Heart left ventricle (tissue), 16 donors: ENCODE results near the gene RING1. TPM values are rescaled to one million over a fixed set of nuclear protein-coding genes. Genes with fewer than 3 reads are reported as not detected.
"Not testable (repeated sequence)": the region's sequence is repeated elsewhere in the genome, so short reads cannot be mapped to it uniquely, and the experiment has no call there.

Experiments
- ATAC-seq, 4 donors: fragments of 200-7000 bp; cut with Tn5 transposase; one replicate each; pipeline ENCODE4 v1.9.1; 2020 to 2022; ENCODE audit warnings: moderate library complexity in 4 of 4, mild to moderate bottlenecking in 3 of 4, moderate number of reproducible peaks in 1 of 4
- DNase-seq, 5 donors: peaks; one replicate each; pipeline ENCODE4 v3.0.0-alpha.2; 2020
- H3K27ac ChIP-seq, 12 donors: fragments of 200-600 bp; sonication (generic) in 4 of 12; one replicate each; pipeline versions ENCODE4 v1.5.0 to v1.8.0; 2016 to 2022; ENCODE audit warnings: mild to moderate bottlenecking in 2 of 12
- H3K27me3 ChIP-seq, 9 donors: fragments of 200-600 bp; sonication (generic) in 2 of 9; one replicate each; pipeline versions ENCODE4 v1.5.1 to v1.8.0; 2016 to 2022; ENCODE audit warnings: mild to moderate bottlenecking in 3 of 9
- H3K36me3 ChIP-seq, 9 donors: fragments of 200-600 bp; sonication (generic) in 2 of 9; one replicate each; pipeline versions ENCODE4 v1.5.0 to v1.8.0; 2018 to 2022; ENCODE audit warnings: mild to moderate bottlenecking in 2 of 9
- H3K4me1 ChIP-seq, 12 donors: fragments of 200-600 bp; sonication (generic) in 4 of 12; one replicate each; pipeline versions ENCODE4 v1.5.0 to v1.8.0; 2016 to 2022; ENCODE audit warnings: mild to moderate bottlenecking in 3 of 12
- H3K4me3 ChIP-seq, 12 donors: fragments of 200-600 bp; sonication (generic) in 4 of 12; one replicate each; pipeline versions ENCODE4 v1.5.0 to v1.8.0; 2017 to 2022; ENCODE audit warnings: mild to moderate bottlenecking in 9 of 12, moderate library complexity in 4 of 12
- H3K9me3 ChIP-seq, 12 donors: fragments of 200-600 bp; sonication (generic) in 4 of 12; one replicate each; pipeline versions ENCODE4 v1.5.0 to v1.8.0; 2016 to 2022; ENCODE audit warnings: mild to moderate bottlenecking in 1 of 12
- CTCF ChIP-seq, 12 donors: fragments of 200-600 bp; sonication (generic) in 4 of 12; IDR thresholded peaks; one replicate each; pipeline versions ENCODE4 v1.5.0 to v1.8.0; 2018 to 2022; ENCODE audit warnings: antibody characterized with exemption in 12 of 12, mild to moderate bottlenecking in 5 of 12
- POLR2A ChIP-seq, 2 donors: fragments of 450-650 bp; IDR thresholded peaks; one replicate each; pipeline ENCODE4 v1.6.1; 2017; ENCODE audit warnings: antibody characterized with exemption in 2 of 2, mild to moderate bottlenecking in 2 of 2, moderate library complexity in 2 of 2
- WGBS, 4 donors: extraction: QIAGEN DNeasy Blood & Tissue Kit in 2 of 4; methylation state at CpG; one replicate each; pipeline versions ENCODE4 v1.1.5 to v1.1.7; 2013 to 2018; 5-methylcytosine and 5-hydroxymethylcytosine counted together
- intact Hi-C, 10 donors: fragments of 100-400 bp; cut with DNase I; formaldehyde crosslinking; loops; one replicate each; pipeline versions ENCODE4 v1.11.1 to v1.14.2; 2022
- polyA plus RNA-seq, 2 donors: library from polyadenylated mRNA; stranded (reverse); fragments of 200-250 nt; gene quantifications; one replicate each; pipeline ENCODE4 v1.2.3, GENCODE V29; 2013
- total RNA-seq, 9 donors: library from RNA; depleted of rRNA in 2 of 9; stranded (reverse); fragments of >200 nt in 2 of 9; fragmentation: NEBNext Ultra II Directional in 3 of 9; extraction: Animal tissue kit (Norgen Biotek cat#: 25700) in 3 of 9; gene quantifications; one replicate each; pipeline versions ENCODE4 v1.1.0 to v1.2.4, GENCODE V29; 2016 to 2023
- donor health status: ischemic (EF 13 %, LVEDD 7.1; RV severe dilation, severe dysfunction).
- donor health status: healthy with polysubstance abuse.
- donor health status: DM: no; HTN: yes; CAD: no.
- donor health status: DM: no; HTN: no; CAD: no.
- donor health status: ischemic (EF 25% LVEDD 6.9; RV normal size, moderate dysfunction).
- donor health status: ischemic (EF 25% LVEDD 5.7; RV mildly dilated, moderate dysfunction).
- donor health status: healthy.
- donor health status: DM: yes; HTN: yes; CAD: no.
- donor health status: ischemic (EF 35%, LVEDD 5.7; RV mildly dilated, moderate dysfunction).
- donor health status: nonischemic (EF 11% LVEDD 7.7; RV severe dilation, severe dysfunction).
- donor health status: DM: yes; HTN: yes; CAD: no.
- donor health status: PGD.
- donor health status: ischemic (EF 29% LVEDD 5.4; RV normal size, mild dysfunction).
- donor health status: nonischemic (EF 23%, LVEDD 6.1; RV moderate dilation, normal function).

RING1 gene
- total and polyA plus RNA-seq, 11 donors = 8.4 to 36.9 (median 27.3) TPM

DNA sequence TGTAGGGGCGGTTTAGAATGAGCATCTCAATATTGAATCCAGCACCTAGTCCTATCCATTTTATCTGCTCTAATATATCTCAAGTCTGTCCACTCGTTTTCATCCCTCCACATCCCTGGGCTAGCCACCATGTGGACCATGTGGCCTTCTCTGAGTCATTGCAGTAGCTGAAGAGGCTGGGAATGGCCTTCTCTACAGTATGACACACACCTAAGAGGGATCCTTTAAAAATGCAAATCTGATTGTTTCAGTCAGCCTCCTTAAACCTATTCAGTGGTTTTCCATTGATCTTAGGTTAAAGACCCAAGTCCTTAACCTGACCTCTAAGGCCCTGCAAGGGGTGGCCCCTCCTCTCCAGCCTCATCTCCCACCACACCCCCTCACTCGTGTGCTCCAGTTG is 9.4 kb downstream of the RING1 start:
- no peak overlapping the region for H3K4me3 ChIP-seq
- H3K36me3 ChIP-seq = no peaks in the 10 kb centered on the region
- peaks cover 0 to 16% (median 10%) of the 10 kb centered on the region in 12 donors for H3K4me1 ChIP-seq
- WGBS, 4 donors = 59 to 68% (median 63%) methylated on average over 3 of the region's 3 CpGs
- H3K27me3 ChIP-seq = peaks cover 0 to 11% (median 0%) of the 10 kb centered on the region in 9 donors
- DNase-seq (no peak), ATAC-seq (no peak)
- no peak overlapping the region for H3K27ac ChIP-seq
- intact Hi-C loops = no loop called here
- H3K9me3 ChIP-seq = no peaks in the 10 kb centered on the region
- TF ChIP-seq POLR2A (IDR thresholded peaks at IDR 0.05) (no peak), CTCF (IDR thresholded peaks at IDR 0.05) (no peak)

- DNase-seq, intact Hi-C loops: not testable (repeated sequence)
- WGBS, 4 donors = 32 to 44% (median 41%) methylated on average over 14 of the region's 14 CpGs
These were observed 18.3 kb downstream of the RING1 start for GRCh38 chr6:33226503-33227120.

GRCh38 chr6:33235221-33235634 is 26.9 kb downstream of the RING1 start:
- no peak overlapping the region for H3K4me3 ChIP-seq
- WGBS, 4 donors = 10 to 18% (median 15%) methylated on average over 6 of the region's 6 CpGs
- no peak for TF ChIP-seq POLR2A (IDR thresholded peaks at IDR 0.05)
- no peak for TF ChIP-seq CTCF (IDR thresholded peaks at IDR 0.05)
- H3K27me3 ChIP-seq = peaks cover 0 to 36% (median 6%) of the 10 kb centered on the region in 9 donors
- no peak overlapping the region for H3K27ac ChIP-seq
- H3K36me3 ChIP-seq = no peaks in the 10 kb centered on the region
- ATAC-seq (no peak), DNase-seq (no peak)
- intact Hi-C loops = loop anchor here in 1 of 10 donors (5.0 kb wide), 1 partner anchor 128 kb away; no protein-coding TSS in a partner anchor
- H3K9me3 ChIP-seq = no peaks in the 10 kb centered on the region
- H3K4me1 ChIP-seq = no peaks in the 10 kb centered on the region

More at GRCh38 chr6:33226503-33227120, 18.3 kb downstream of the RING1 start:
- H3K36me3 ChIP-seq, H3K4me3 ChIP-seq, ATAC-seq, H3K4me1 ChIP-seq, H3K27ac ChIP-seq, H3K9me3 ChIP-seq: not testable (repeated sequence)
- H3K27me3 ChIP-seq = peaks cover 0 to 34% (median 11%) of the 10 kb centered on the region in 9 donors

- TF ChIP-seq CTCF (IDR thresholded peaks at IDR 0.05) (no peak), POLR2A (IDR thresholded peaks at IDR 0.05) (no peak)
- DNase-seq (no peak), ATAC-seq (no peak)
- H3K27ac ChIP-seq = no peak overlapping the region
- no peaks in the 10 kb centered on the region for H3K9me3 ChIP-seq
- peaks cover 0 to 40% (median 13%) of the 10 kb centered on the region in 9 donors for H3K27me3 ChIP-seq
- intact Hi-C loops = loop anchor here in 1 of 10 donors (5.0 kb wide), 1 partner anchor 129 kb away; no protein-coding TSS in a partner anchor
- no peaks in the 10 kb centered on the region for H3K4me1 ChIP-seq
- no peaks in the 10 kb centered on the region for H3K36me3 ChIP-seq
- H3K4me3 ChIP-seq = no peak overlapping the region
These were observed 28.0 kb downstream of the RING1 start for GRCh38 chr6:33236328-33236727.
